ENCODE measurements around the gene NEGR1.

NEGR1 gene

GRCh38 chr1:71831646-71832045 is 450.7 kb downstream of the NEGR1 start:
- H3K27ac Mint-ChIP-seq = no peak overlapping the region

GRCh38 chr1:71829346-71829745 is 453.0 kb downstream of the NEGR1 start:
- TF ChIP-seq CTCF (IDR thresholded peaks at IDR 0.05) = no peak
- H3K36me3 Mint-ChIP-seq (ENCODE audit: low read depth) = no peaks in the 10 kb centered on the region
- H3K4me1 Mint-ChIP-seq = no peaks in the 10 kb centered on the region
- H3K27me3 Mint-ChIP-seq (ENCODE audit: low read depth, poor library complexity) = no peaks in the 10 kb centered on the region
- no peak overlapping the region for H3K27ac Mint-ChIP-seq
- H3K9me3 Mint-ChIP-seq = no peaks in the 10 kb centered on the region
- H3K4me3 Mint-ChIP-seq = no peak overlapping the region
- DNase-seq = no peak

More at GRCh38 chr1:71831646-71832045, 450.7 kb downstream of the NEGR1 start:
- Mint-ChIP-seq H3K4me1 (no peaks in the 10 kb centered on the region), H3K36me3 (ENCODE audit: low read depth) (no peaks in the 10 kb centered on the region), H3K27me3 (ENCODE audit: low read depth, poor library complexity) (no peaks in the 10 kb centered on the region), H3K9me3 (no peaks in the 10 kb centered on the region), H3K4me3 (no peak overlapping the region)
- TF ChIP-seq CTCF (IDR thresholded peaks at IDR 0.05) = no peak
- DNase-seq = no peak

GRCh38 chr1:71828431-71829012 is 453.8 kb downstream of the NEGR1 start:
- H3K9me3 Mint-ChIP-seq = no peaks in the 10 kb centered on the region
- no peak for DNase-seq
- H3K27ac Mint-ChIP-seq = peak overlapping the region; percentile 12
- no peaks in the 10 kb centered on the region for H3K36me3 Mint-ChIP-seq (ENCODE audit: low read depth)
- TF ChIP-seq CTCF (IDR thresholded peaks at IDR 0.05) = no peak
- no peak overlapping the region for H3K4me3 Mint-ChIP-seq
- H3K4me1 Mint-ChIP-seq = no peaks in the 10 kb centered on the region
- H3K27me3 Mint-ChIP-seq (ENCODE audit: low read depth, poor library complexity) = no peaks in the 10 kb centered on the region

- Mint-ChIP-seq H3K36me3 (ENCODE audit: low read depth) (no peaks in the 10 kb centered on the region), H3K9me3 (no peaks in the 10 kb centered on the region), H3K27ac (no peak overlapping the region), H3K27me3 (ENCODE audit: low read depth, poor library complexity) (no peaks in the 10 kb centered on the region), H3K4me3 (no peak overlapping the region), H3K4me1 (no peaks in the 10 kb centered on the region)
- no peak for DNase-seq
- no peak for TF ChIP-seq CTCF (IDR thresholded peaks at IDR 0.05)
These were observed 458.5 kb downstream of the NEGR1 start for GRCh38 chr1:71823708-71824305.

GRCh38 chr1:71817028-71817427 is 465.3 kb downstream of the NEGR1 start:
- Mint-ChIP-seq H3K27me3 (ENCODE audit: low read depth, poor library complexity) (peaks cover 3% of the 10 kb centered on the region), H3K36me3 (ENCODE audit: low read depth) (no peaks in the 10 kb centered on the region), H3K27ac (no peak overlapping the region), H3K4me3 (no peak overlapping the region), H3K9me3 (no peaks in the 10 kb centered on the region), H3K4me1 (no peaks in the 10 kb centered on the region)
- no peak for TF ChIP-seq CTCF (IDR thresholded peaks at IDR 0.05)
- no peak for DNase-seq

- no peak for DNase-seq
- H3K4me3 Mint-ChIP-seq = no peak overlapping the region
- H3K27me3 Mint-ChIP-seq (ENCODE audit: low read depth, poor library complexity) = no peaks in the 10 kb centered on the region
- no peaks in the 10 kb centered on the region for H3K36me3 Mint-ChIP-seq (ENCODE audit: low read depth)
- peaks cover 4% of the 10 kb centered on the region for H3K9me3 Mint-ChIP-seq
- no peak overlapping the region for H3K27ac Mint-ChIP-seq
- no peak for TF ChIP-seq CTCF (IDR thresholded peaks at IDR 0.05)
- H3K4me1 Mint-ChIP-seq = no peaks in the 10 kb centered on the region
These were observed 473.3 kb downstream of the NEGR1 start for GRCh38 chr1:71809085-71809484.

All from nephron progenitor cell (in vitro differentiated cells).